OCI-LY1 (cell line): ENCODE data around the gene SIGLEC8.

Experiments used
- H2AFZ ChIP-seq: fragments of 200-600 bp; sonication (generic), shearing (Covaris generic); 2 replicates; pipeline ENCODE4 v1.6.0; 2014; ENCODE audit warnings: antibody characterized with exemption, mild to moderate bottlenecking, low read length
- H3F3A ChIP-seq: fragments of 200-600 bp; sonication (generic), shearing (Covaris generic); 2 replicates; pipeline ENCODE4 v1.6.0; 2014; ENCODE audit warnings: mild to moderate bottlenecking, antibody characterized with exemption, low read length, moderate library complexity; ENCODE audit not compliant: insufficient read depth
- H3K27ac ChIP-seq: fragments of 200-600 bp; sonication (generic); 2 replicates; pipeline ENCODE4 v1.5.1; 2014; ENCODE audit warnings: low read length, mixed run types, mild to moderate bottlenecking, low read depth; ENCODE audit not compliant: poor library complexity, severe bottlenecking
- H3K27me3 ChIP-seq: fragments of 200-600 bp; sonication (generic); 2 replicates; pipeline ENCODE4 v1.6.0; 2014; ENCODE audit warnings: antibody characterized with exemption, mild to moderate bottlenecking, low read length, moderate library complexity; ENCODE audit not compliant: insufficient read depth
- H3K36me3 ChIP-seq: fragments of 200-600 bp; sonication (generic); 2 replicates; pipeline ENCODE4 v1.6.1; 2014; ENCODE audit warnings: mild to moderate bottlenecking, antibody characterized with exemption, low read length, moderate library complexity, mixed read lengths; ENCODE audit not compliant: insufficient read depth
- H3K4me1 ChIP-seq: fragments of 200-600 bp; sonication (generic); 2 replicates; pipeline ENCODE4 v1.5.1; 2014; ENCODE audit warnings: mild to moderate bottlenecking, low read length, moderate library complexity; ENCODE audit not compliant: insufficient read depth, severe bottlenecking
- H3K4me2 ChIP-seq: fragments of 200-600 bp; sonication (generic), shearing (Covaris generic); 2 replicates; pipeline ENCODE4 v1.6.1; 2014; ENCODE audit warnings: low read length
- H3K4me3 ChIP-seq: fragments of 200-600 bp; sonication (generic); 2 replicates; pipeline ENCODE4 v1.5.1; 2014; ENCODE audit warnings: low read length, low read depth, mild to moderate bottlenecking, mixed read lengths; ENCODE audit not compliant: poor library complexity, severe bottlenecking
- H3K79me2 ChIP-seq: fragments of 200-600 bp; shearing (Covaris generic); 2 replicates; pipeline ENCODE4 v1.6.1; 2016; ENCODE audit warnings: mixed run types, low read length, mixed read lengths; ENCODE audit not compliant: insufficient read depth
- H3K9ac ChIP-seq: fragments of 200-600 bp; sonication (generic), shearing (Covaris generic); 2 replicates; pipeline ENCODE4 v1.6.1; 2014; ENCODE audit warnings: mild to moderate bottlenecking, low read length, mixed read lengths
- H3K9me2 ChIP-seq: fragments of 200-600 bp; sonication (generic), shearing (Covaris generic); 2 replicates; pipeline ENCODE4 v1.6.1; 2014; ENCODE audit warnings: low read depth, mild to moderate bottlenecking, low read length, mixed read lengths
- H3K9me3 ChIP-seq: fragments of 200-600 bp; shearing (Covaris generic); 2 replicates; pipeline ENCODE4 v1.6.1; 2014; ENCODE audit warnings: low read length, mixed read lengths
- H4K20me1 ChIP-seq: fragments of 200-600 bp; sonication (generic), shearing (Covaris generic); 2 replicates; pipeline ENCODE4 v1.6.0; 2016; ENCODE audit warnings: mild to moderate bottlenecking, low read length; ENCODE audit not compliant: insufficient read depth
- CTCF ChIP-seq: fragments of 200-600 bp; sonication (generic), shearing (Covaris generic); IDR thresholded peaks from 2 replicates; pipeline ENCODE4 v1.5.1; 2017; ENCODE audit warnings: mild to moderate bottlenecking, antibody characterized with exemption, low read length, moderate library complexity, mixed read lengths
- EZH2 ChIP-seq: fragments of 200-600 bp; sonication (generic), shearing (Covaris generic); IDR thresholded peaks from 2 replicates; pipeline ENCODE4 v1.8.0; 2017; ENCODE audit warnings: borderline replicate concordance, mixed run types, mild to moderate bottlenecking, antibody characterized with exemption, low read length, moderate library complexity, mixed read lengths

Gene SIGLEC8

GRCh38 chr19:51497666-51498065 is 39.4 kb upstream of the SIGLEC8 start:
- no peaks in the 10 kb centered on the region for H3K4me1 ChIP-seq
- H3K36me3 ChIP-seq, result no peaks in the 10 kb centered on the region
- no peak for TF ChIP-seq EZH2
- no peak for TF ChIP-seq CTCF
- no peaks in the 10 kb centered on the region for H3F3A ChIP-seq
- no peak overlapping the region for H2AFZ ChIP-seq
- no peaks in the 10 kb centered on the region for H3K9me2 ChIP-seq
- H3K4me2 ChIP-seq, result no peak overlapping the region
- no peaks in the 10 kb centered on the region for H3K79me2 ChIP-seq
- H3K4me3 ChIP-seq, result no peak overlapping the region
- H3K27me3 ChIP-seq, result no peaks in the 10 kb centered on the region
- no peaks in the 10 kb centered on the region for H4K20me1 ChIP-seq
- no peak overlapping the region for H3K9ac ChIP-seq
- no peak overlapping the region for H3K27ac ChIP-seq
- no peaks in the 10 kb centered on the region for H3K9me3 ChIP-seq

GRCh38 chr19:51493776-51494175 is 35.5 kb upstream of the SIGLEC8 start:
- no peaks in the 10 kb centered on the region for H3K4me1 ChIP-seq
- H3K4me2 ChIP-seq, result no peak overlapping the region
- no peak overlapping the region for H2AFZ ChIP-seq
- H3K79me2 ChIP-seq, result no peaks in the 10 kb centered on the region
- H3K9me2 ChIP-seq, result no peaks in the 10 kb centered on the region
- no peaks in the 10 kb centered on the region for H3K27me3 ChIP-seq
- H3K27ac ChIP-seq, result no peak overlapping the region
- no peak overlapping the region for H3K9ac ChIP-seq
- H3K9me3 ChIP-seq, result no peaks in the 10 kb centered on the region
- no peaks in the 10 kb centered on the region for H3F3A ChIP-seq
- no peak overlapping the region for H3K4me3 ChIP-seq
- H4K20me1 ChIP-seq, result no peaks in the 10 kb centered on the region
- no peaks in the 10 kb centered on the region for H3K36me3 ChIP-seq
- no peak for TF ChIP-seq EZH2
- no peak for TF ChIP-seq CTCF

- no peaks in the 10 kb centered on the region for H3K9me3 ChIP-seq
- TF ChIP-seq EZH2, result no peak
- no peak overlapping the region for H3K9ac ChIP-seq
Measured at GRCh38 chr19:51491586-51491985, 33.3 kb upstream of the SIGLEC8 start.

GRCh38 chr19:51490676-51491075 is 32.4 kb upstream of the SIGLEC8 start:
- H3K79me2 ChIP-seq, result no peaks in the 10 kb centered on the region
- no peaks in the 10 kb centered on the region for H4K20me1 ChIP-seq
- no peak for TF ChIP-seq CTCF
- TF ChIP-seq EZH2, result no peak
- no peak overlapping the region for H2AFZ ChIP-seq
- H3K4me1 ChIP-seq, result no peaks in the 10 kb centered on the region
- H3K4me2 ChIP-seq, result no peak overlapping the region
- no peaks in the 10 kb centered on the region for H3K9me2 ChIP-seq
- no peak overlapping the region for H3K9ac ChIP-seq
- no peak overlapping the region for H3K4me3 ChIP-seq
- no peaks in the 10 kb centered on the region for H3K9me3 ChIP-seq
- no peaks in the 10 kb centered on the region for H3K36me3 ChIP-seq
- H3K27me3 ChIP-seq, result no peaks in the 10 kb centered on the region
- no peaks in the 10 kb centered on the region for H3F3A ChIP-seq
- H3K27ac ChIP-seq, result no peak overlapping the region

More at GRCh38 chr19:51491586-51491985, 33.3 kb upstream of the SIGLEC8 start:
- Histone ChIP-seq H4K20me1 (no peaks in the 10 kb centered on the region), H2AFZ (no peak overlapping the region), H3K4me3 (no peak overlapping the region), H3K79me2 (no peaks in the 10 kb centered on the region), H3K4me2 (no peak overlapping the region), H3F3A (no peaks in the 10 kb centered on the region), H3K27me3 (no peaks in the 10 kb centered on the region), H3K4me1 (no peaks in the 10 kb centered on the region), H3K9me2 (no peaks in the 10 kb centered on the region), H3K27ac (no peak overlapping the region), H3K36me3 (no peaks in the 10 kb centered on the region)
